Ectodermal cell (in vitro differentiated cells): ENCODE data around the gene FANK1.

Source experiments
- H3K27ac ChIP-seq: 2 replicates; pipeline ENCODE4 v1.7.0; 2013; ENCODE audit warnings: mild to moderate bottlenecking, low read depth, low read length; ENCODE audit not compliant: insufficient read depth, poor library complexity, severe bottlenecking
- H3K27me3 ChIP-seq: 2 replicates; pipeline ENCODE4 v1.7.0; 2013; ENCODE audit warnings: mild to moderate bottlenecking, low read length; ENCODE audit not compliant: insufficient read depth, control insufficient read depth, poor library complexity, severe bottlenecking
- H3K36me3 ChIP-seq: one replicate; pipeline ENCODE4 v1.7.0; 2013; ENCODE audit warnings: low read length; ENCODE audit not compliant: control insufficient read depth, insufficient read depth
- H3K4me1 ChIP-seq: one replicate; pipeline ENCODE4 v1.7.0; 2013; ENCODE audit warnings: low read length; ENCODE audit not compliant: control insufficient read depth, insufficient read depth
- H3K4me3 ChIP-seq: 2 replicates; pipeline ENCODE4 v1.7.0; 2013; ENCODE audit warnings: low read depth, low read length, control low read depth; ENCODE audit not compliant: insufficient read depth
- H3K9me3 ChIP-seq: 2 replicates; pipeline ENCODE4 v1.7.0; 2013; ENCODE audit warnings: mild to moderate bottlenecking, low read length, moderate library complexity; ENCODE audit not compliant: control insufficient read depth
- whole genome bisulfite sequencing, 2 experiments: methylation state at CpG; one replicate each; pipeline ENCODE4 v1.1.7; 2013; ENCODE audit warnings: missing lambda C conversion rate in 2 of 2; 5-methylcytosine and 5-hydroxymethylcytosine counted together

The FANK1 gene

DNA sequence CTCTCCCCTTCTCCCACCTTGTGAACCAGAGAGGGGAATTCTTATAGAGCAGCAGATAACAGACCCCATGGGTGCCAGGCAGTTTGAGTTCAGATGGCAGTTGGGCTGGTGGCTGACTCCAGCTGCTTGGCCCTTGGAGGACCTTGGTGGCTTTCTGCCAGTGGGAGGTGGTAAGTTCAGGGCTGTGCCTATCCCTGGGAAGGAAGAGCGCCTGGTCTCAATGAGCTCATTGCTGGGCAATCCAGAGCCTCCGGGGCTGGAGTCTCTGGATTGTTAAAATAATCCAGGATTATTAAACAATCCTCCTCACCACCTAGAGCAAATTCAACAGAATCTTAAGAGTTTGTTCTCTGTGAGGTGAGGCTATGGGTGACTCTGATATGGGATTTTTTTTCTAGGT is 105.2 kb downstream of the FANK1 start:
- no peaks in the 10 kb centered on the region for H3K27me3 ChIP-seq
- H3K36me3 ChIP-seq, result no peaks in the 10 kb centered on the region
- no peaks in the 10 kb centered on the region for H3K9me3 ChIP-seq
- 94 to 100% methylated on average over 1 to 2 of the region's 2 CpGs for WGBS, 2 experiments
- H3K4me1 ChIP-seq, result no peaks in the 10 kb centered on the region
- no peak overlapping the region for H3K27ac ChIP-seq
- H3K4me3 ChIP-seq, result no peak overlapping the region

DNA sequence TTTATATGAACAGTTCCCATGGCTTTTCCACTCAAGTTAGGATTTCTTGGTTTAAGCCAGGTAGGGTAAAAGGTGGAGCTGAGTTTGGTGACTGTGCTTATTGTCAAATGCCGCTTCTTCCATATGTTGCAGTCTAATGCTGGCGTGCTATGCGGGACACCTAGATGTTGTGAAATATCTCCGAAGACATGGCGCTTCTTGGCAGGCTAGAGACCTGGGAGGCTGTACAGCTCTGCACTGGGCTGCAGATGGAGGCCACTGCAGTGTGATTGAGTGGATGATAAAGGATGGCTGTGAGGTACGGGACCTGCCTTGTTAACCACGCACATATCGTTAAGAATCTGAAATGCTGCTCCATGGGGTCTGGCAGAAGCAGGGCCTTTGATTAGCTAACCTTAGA is 108.4 kb downstream of the FANK1 start:
- H3K4me3 ChIP-seq, result no peak overlapping the region
- no peaks in the 10 kb centered on the region for H3K9me3 ChIP-seq
- 83 to 84% methylated on average over 8 of the region's 8 CpGs for WGBS, 2 experiments
- H3K27ac ChIP-seq, result no peak overlapping the region
- H3K27me3 ChIP-seq, result no peaks in the 10 kb centered on the region
- H3K36me3 ChIP-seq, result no peaks in the 10 kb centered on the region
- H3K4me1 ChIP-seq, result peaks cover 11% of the 10 kb centered on the region

DNA sequence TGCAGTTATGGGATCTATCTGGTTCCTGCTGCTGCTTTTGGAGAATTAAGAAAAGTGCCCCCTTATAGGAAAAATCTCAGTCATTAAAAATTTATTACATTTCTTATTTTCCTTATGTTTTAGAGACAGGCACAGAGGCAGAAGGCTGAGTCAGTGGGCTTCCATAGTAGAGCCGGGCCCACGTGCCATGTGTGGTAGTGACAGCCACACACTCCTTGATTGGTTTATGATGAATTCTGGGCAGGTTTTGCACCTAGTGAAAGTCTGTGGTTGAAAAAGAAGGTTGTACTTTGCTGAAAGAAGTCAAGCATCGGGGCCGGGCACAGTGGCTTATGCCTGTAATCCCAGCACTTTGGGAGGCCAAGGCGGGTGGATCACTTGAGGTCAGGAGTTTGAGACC is 109.9 kb downstream of the FANK1 start:
- 83 to 86% methylated on average over 5 of the region's 5 CpGs for WGBS, 2 experiments

DNA sequence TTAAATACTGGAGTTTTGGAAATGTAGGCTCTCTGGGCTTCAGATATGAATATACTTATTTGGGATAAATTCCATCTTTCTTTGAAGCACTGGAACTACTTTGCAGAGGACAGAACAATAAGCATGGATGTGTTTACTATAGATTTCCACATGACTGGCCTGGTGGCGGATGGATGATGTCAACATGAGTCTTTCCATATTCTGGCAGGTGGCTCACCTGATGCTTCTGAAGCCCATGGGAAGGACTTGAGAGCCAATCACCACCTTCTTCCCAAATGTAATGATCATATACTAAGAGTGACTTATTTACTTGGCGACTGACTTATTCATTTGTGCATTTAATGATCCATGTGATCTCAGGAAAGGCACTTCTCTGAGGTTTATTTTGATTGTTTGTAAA is 110.5 kb downstream of the FANK1 start:
- H3K27ac ChIP-seq, result no peak overlapping the region
- H3K4me1 ChIP-seq, result peaks cover 11% of the 10 kb centered on the region
- H3K9me3 ChIP-seq, result no peaks in the 10 kb centered on the region
- H3K4me3 ChIP-seq, result no peak overlapping the region
- no peaks in the 10 kb centered on the region for H3K36me3 ChIP-seq
- 96 to 98% methylated on average over 2 of the region's 2 CpGs for WGBS, 2 experiments
- H3K27me3 ChIP-seq, result no peaks in the 10 kb centered on the region

More for the DNA sequence above, 109.9 kb downstream of the FANK1 start:
- Histone ChIP-seq H3K27me3 (no peaks in the 10 kb centered on the region), H3K27ac (no peak overlapping the region), H3K9me3 (no peaks in the 10 kb centered on the region), H3K4me1 (peaks cover 11% of the 10 kb centered on the region), H3K4me3 (no peak overlapping the region), H3K36me3 (no peaks in the 10 kb centered on the region)

DNA sequence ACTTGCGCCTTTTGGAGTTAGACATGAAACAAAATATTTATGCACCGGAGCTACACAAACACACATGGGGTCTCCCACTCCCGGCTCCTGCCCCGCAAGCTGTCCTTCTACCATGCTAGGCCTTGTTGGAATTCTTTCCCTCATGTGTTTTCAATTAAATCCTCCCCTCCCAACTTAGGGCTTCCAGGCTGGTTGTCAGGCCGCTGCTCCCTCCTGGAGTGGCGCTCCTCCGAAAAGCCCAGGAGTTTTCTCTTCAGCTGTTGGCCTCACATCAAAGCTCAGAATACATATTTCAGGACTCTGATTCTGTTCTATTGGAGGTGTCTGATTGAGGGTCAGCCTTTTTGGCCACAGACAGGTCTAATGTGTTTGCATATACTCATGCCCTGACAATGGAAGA is 113.3 kb downstream of the FANK1 start:
- H3K4me3 ChIP-seq, result no peak overlapping the region
- 89 to 93% methylated on average over 7 of the region's 7 CpGs for WGBS, 2 experiments

DNA sequence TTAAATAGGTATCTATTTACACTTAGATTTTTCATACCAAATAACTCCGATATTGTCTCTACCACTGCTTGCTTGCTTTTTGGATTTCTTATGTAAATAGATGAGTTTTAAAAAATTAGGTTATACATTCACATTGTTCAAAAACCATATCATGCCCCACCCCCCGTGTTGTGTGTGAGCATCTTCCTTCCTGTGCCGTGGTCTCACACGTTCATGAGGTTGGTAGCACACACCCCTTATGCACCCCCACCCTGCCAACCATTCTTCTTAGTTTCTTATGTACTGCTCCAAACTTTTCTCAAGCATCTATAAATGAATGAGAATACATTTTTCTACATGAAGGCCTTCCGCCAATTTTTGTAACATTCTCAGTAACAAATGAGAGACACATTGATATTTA is 115.6 kb downstream of the FANK1 start:
- Histone ChIP-seq H3K4me1 (peaks cover 11% of the 10 kb centered on the region), H3K36me3 (no peaks in the 10 kb centered on the region), H3K4me3 (no peak overlapping the region), H3K27ac (no peak overlapping the region), H3K27me3 (no peaks in the 10 kb centered on the region), H3K9me3 (no peaks in the 10 kb centered on the region)
- 96 to 97% methylated on average over 3 to 4 of the region's 5 CpGs for WGBS, 2 experiments

More for the DNA sequence above, 113.3 kb downstream of the FANK1 start:
- H3K9me3 ChIP-seq, result no peaks in the 10 kb centered on the region
- H3K27ac ChIP-seq, result no peak overlapping the region
- peaks cover 11% of the 10 kb centered on the region for H3K4me1 ChIP-seq
- no peaks in the 10 kb centered on the region for H3K27me3 ChIP-seq
- no peaks in the 10 kb centered on the region for H3K36me3 ChIP-seq

DNA sequence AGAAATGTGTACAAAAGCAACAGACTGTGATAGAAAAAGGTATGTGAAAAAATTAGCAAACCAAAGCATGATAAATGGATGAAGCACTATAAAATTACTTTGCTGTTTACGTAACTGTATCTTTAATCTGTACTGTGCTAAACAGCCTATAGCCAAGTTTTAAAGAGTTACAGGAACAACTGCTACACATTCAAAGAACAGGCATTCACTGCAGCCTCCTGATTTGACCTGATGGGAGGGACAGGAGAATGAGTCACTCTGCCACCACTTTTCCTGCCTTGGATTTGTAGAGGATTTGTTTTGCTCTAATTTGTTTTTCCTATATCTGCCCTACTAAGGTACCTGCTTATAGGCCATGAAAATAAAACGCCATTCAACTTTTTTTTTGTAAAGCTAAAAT is 116.1 kb downstream of the FANK1 start:
- Histone ChIP-seq H3K9me3 (no peaks in the 10 kb centered on the region), H3K4me3 (no peak overlapping the region), H3K27me3 (no peaks in the 10 kb centered on the region), H3K36me3 (no peaks in the 10 kb centered on the region), H3K4me1 (peaks cover 11% of the 10 kb centered on the region), H3K27ac (no peak overlapping the region)
- WGBS, 2 experiments, result 88 to 95% methylated on average over 1 to 2 of the region's 2 CpGs

DNA sequence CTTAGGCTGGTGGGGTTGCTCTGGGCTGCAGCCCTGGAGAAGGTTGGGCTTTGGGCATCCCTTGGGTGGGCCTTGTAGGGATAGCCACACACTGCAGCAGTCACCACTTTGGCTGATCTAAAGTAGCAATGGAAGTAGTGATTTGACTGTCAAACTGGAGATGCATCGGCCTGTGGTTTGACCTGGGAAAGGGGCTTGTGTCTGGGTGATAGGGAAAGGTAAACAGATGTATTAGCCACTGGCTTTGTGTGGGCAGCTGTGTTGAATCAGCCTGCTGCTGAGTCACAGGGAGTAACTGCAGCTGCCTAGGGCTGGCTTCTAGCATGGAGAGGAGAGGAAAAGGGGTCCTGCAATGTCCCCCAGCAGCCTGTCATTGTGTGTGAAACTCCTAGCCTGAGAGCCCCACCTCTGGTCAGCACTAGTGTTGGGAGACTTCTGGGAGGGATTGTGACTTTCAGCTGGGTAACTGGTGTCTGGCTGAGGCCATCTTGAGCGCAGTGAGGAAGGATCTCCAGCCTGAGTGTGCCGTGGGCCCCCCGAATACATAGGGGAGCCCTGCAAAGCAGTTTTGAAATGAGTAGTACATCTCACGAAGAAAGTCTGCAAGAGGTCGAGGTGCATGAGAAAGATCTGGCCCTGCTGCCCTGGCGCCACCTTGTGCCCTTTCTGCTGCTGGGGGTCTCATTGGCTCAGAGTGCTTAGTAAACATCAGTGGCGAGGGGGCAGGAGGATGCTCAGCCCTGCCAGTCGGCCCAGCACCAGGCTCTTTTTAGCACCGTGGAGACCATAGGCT is 117.3 kb downstream of the FANK1 start:
- no peak overlapping the region for H3K27ac ChIP-seq
- no peaks in the 10 kb centered on the region for H3K9me3 ChIP-seq
- peaks cover 11% of the 10 kb centered on the region for H3K4me1 ChIP-seq
- no peak overlapping the region for H3K4me3 ChIP-seq
- H3K27me3 ChIP-seq, result no peaks in the 10 kb centered on the region
- WGBS, 2 experiments, result 76 to 77% methylated on average over 10 of the region's 10 CpGs
- no peaks in the 10 kb centered on the region for H3K36me3 ChIP-seq

DNA sequence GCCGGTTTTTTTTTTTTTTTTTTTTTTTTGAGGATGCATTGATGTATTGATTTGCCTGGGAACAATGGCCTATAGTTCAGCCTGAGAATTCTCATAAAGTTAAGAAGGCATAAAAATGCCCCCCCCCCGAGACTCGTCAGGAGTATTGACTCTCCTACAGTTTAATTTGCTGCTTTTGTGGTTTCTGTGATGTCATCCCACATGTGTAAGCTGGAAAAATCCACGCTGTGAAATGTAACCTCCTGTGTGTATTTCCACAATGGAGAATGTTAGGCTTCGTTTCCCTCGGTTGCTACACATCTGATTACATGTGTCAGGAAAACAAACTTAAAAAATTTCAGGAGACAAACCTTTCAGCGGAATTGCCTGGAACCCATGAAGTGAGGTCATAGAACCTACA is 117.9 kb downstream of the FANK1 start:
- peaks cover 4% of the 10 kb centered on the region for H3K4me1 ChIP-seq
- no peak overlapping the region for H3K4me3 ChIP-seq
- H3K9me3 ChIP-seq, result no peaks in the 10 kb centered on the region
- no peak overlapping the region for H3K27ac ChIP-seq
- WGBS, 2 experiments, result 87 to 95% methylated on average over 7 of the region's 7 CpGs
- no peaks in the 10 kb centered on the region for H3K27me3 ChIP-seq
- no peaks in the 10 kb centered on the region for H3K36me3 ChIP-seq

DNA sequence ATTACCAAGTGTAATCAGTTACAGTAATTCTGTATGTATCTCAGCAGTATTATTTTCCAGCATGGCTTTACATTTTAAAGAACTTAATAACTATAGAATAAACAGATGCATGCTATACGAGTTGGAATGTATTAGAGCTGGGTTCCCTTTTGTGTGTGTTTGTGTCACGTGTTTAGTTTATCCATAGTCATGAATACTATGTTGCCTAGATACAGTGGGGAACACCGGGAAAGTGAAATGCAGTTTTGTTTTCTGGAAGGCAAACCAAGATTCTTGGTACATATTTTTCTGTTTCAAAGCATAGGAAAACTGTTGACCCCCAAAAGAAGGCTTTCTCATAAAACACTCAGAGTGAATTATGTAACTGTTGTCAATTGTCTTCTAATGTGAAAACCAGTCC is 119.0 kb downstream of the FANK1 start:
- no peaks in the 10 kb centered on the region for H3K4me1 ChIP-seq
- WGBS, 2 experiments, result 89 to 98% methylated on average over 3 of the region's 3 CpGs
- no peaks in the 10 kb centered on the region for H3K9me3 ChIP-seq
- no peak overlapping the region for H3K27ac ChIP-seq
- H3K27me3 ChIP-seq, result no peaks in the 10 kb centered on the region
- no peaks in the 10 kb centered on the region for H3K36me3 ChIP-seq
- no peak overlapping the region for H3K4me3 ChIP-seq
